ENCODE measurements around the gene GPR35. TPM values are rescaled to one million over a fixed set of nuclear protein-coding genes. Genes with fewer than 3 reads are reported as not detected.

The GPR35 gene
- polyA plus RNA-seq, 3 donors = 1.2 TPM

DNA sequence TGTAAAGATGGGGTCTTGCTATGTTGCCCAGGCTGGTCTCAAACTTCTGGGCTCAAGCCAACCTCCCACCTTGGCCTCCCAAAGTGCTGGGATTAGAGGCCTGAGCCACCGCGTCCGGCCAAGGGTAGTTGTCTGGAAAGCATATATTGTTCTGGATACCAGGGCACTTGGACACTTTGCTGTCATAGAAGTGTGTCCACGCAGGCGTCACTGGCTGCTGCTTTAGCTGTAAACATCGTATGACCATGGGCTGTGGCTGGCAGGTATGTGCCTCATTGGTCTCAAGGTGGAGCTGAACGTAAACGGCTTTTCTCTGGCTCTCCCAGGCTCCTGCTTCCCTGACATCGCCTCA is 3.2 kb upstream of the GPR35 start:
- no peak for DNase-seq (ENCODE audit: low read depth in 3 of 3, low spot score in 2 of 3)

GRCh38 chr2:240622531-240623235 is 2.6 kb upstream of the GPR35 start:
- no peak for DNase-seq (ENCODE audit: low read depth in 3 of 3, low spot score in 2 of 3)

DNA sequence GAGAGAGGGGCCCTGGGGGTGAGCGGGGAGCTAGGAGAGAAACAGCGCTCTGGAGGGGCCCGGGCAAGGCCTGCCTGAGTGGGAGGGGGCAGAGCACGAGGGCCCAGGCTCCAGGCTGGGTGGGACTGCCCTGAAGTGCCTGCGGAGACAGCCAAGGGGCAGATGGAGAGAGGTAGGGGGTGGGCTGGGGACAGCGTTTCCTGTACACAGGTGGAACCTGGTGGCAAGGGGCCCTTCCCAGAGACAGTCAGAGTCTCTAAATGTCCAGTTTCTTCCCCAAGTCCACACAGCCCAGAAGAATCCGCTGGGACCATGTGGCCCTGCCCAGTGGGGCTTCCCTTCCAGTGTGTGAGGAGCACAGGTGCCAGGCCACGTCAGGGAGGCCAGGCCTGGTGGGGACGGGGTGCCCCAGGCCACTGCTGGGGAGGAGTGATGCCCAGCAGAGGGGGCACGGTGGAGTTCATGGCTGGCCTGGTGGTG is 1.7 kb upstream of the GPR35 start:
- DNase-seq (ENCODE audit: low read depth in 3 of 3, low spot score in 2 of 3) = no peak

- DNase-seq (ENCODE audit: low read depth in 3 of 3, low spot score in 2 of 3) = no peak
Observed at GRCh38 chr2:240624011-240624949, 1.0 kb upstream of the GPR35 start.

DNA sequence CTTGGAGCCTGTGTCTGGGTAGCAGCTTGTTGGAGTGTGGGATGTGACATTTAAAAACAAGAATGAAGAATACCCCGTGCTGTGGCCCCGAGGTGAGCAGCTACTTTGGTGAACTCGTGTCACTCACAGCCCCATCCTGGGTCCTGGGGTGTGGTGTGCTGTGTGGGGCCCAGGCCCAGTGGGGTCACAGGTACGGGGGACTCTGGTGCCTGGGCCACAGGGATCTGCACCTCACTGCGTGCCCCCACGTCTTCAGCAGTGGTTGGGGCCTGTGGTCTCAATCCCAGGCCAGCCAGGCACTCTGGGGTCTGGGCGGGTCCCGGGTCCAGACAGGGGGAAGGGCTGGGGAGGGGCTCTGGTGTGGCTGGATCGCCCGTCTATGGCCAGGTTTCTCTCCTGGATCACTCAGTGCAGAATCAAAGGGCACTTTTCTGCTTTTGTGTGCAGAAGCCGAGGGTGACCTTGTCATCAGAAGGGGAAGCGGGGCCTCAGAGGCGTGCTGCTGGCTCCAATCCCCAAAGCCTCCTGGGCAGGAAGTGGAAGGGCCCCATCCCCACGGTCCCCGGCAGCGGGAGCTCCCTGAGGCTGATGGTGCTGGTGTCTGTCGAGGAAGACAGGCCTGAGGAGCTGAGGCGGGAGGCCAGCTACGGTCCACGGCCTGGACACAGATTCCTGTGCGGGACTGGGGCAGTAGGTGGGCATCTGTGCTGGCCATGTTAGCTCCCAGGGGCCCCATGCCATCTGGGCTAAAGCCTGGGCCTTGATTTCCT is 1.4 kb downstream of the GPR35 start:
- no peak for DNase-seq (ENCODE audit: low read depth in 3 of 3, low spot score in 2 of 3)

DNA sequence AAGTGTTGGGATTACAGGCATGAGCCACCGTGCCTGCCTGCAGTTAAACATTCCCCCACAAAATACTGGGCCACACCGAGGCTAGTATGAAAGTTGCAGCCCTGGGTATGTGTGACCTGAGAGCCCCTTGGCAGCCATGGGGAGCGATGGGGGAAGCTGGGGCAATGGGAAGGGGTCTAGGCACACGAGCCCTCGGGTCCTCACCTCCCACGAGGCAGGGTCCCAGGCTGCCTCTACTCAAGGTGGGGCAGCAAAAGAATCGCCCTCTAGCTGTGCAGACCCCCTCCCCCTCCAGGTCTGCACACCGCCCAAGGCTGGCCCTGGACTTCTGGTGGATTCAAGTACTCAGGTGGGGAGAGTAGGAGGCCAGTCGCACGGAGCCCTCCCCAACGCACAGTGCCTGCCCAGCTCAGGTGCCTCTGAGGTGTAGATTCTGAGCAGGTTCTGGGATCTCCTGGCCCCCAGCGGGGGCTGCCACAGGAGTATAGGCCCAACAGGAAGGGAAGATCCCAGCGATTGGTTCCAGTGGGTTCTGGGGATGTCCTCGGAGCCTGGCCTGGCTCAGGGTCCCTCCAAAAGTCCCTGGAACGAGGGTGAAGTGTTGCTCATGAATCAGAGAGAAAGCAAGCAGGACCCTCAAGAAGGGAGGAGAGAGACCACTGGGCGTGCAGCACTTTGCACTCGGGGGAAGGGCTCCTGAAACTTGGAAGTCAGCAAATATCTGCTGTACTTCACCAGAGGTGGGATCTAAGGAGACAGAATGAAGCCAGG is 2.6 kb downstream of the GPR35 start:
- DNase-seq (ENCODE audit: low read depth in 3 of 3, low spot score in 2 of 3) = no peak

DNA sequence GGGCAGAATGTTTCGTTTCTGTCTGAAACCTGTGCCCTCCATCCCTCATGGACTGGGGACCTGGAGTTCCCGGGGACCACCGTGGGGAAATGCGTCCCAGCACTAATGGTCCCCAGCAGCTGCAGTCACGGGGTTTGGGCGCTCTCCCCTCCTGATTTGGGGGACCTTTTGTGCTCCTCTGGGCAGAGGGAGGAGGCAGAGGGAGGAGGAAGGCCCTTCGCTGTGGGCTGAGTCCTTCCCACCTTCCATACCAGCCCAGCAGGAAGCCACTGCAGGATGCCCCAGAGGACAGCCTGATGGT is 3.2 kb downstream of the GPR35 start:
- no peak for DNase-seq (ENCODE audit: low read depth in 3 of 3, low spot score in 2 of 3)

DNA sequence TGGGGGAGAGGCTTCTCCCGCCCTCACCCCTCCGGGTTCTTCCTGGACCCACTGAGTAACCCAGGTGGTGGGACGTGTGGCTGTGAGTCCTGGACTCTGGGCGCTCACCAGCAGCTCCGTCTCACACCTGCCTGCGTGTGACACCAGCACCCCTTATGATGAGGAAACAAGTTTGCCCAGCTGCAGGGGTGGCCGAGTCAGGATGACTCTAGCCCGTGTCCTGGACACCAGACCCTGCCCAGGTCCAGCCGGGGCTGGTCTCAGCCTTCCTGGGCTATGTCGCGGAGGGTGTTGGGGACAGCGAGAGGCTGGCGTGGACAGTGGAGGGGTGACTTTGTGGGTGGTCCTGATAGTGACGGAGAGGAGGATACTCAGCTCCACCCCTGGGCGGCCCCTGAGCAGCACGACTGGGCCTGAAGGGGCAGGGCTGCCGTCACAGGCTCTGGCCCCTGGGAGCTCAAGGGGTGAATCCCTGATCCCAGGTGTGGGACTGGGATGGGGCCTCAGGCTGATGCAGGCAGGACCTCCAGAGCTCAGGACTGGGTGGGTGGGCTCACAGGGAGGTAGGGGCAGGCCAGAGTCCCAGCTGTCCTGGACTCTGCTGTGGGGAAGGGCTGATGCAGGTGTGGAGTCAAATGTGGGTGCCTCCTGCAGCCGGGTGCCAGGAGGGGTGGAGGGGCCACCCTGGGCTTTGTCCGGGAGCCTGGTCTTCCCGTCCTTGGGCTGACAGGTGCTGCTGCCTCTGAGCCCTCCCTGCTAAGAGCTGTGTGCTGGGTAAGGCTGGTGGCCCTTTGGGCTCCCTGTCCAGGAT is 3.7 kb downstream of the GPR35 start:
- DNase-seq (ENCODE audit: low read depth in 3 of 3, low spot score in 2 of 3) = no peak

GRCh38 chr2:240629619-240629967 is 4.3 kb downstream of the GPR35 start:
- DNase-seq (ENCODE audit: low read depth in 3 of 3, low spot score in 2 of 3) = no peak

DNA sequence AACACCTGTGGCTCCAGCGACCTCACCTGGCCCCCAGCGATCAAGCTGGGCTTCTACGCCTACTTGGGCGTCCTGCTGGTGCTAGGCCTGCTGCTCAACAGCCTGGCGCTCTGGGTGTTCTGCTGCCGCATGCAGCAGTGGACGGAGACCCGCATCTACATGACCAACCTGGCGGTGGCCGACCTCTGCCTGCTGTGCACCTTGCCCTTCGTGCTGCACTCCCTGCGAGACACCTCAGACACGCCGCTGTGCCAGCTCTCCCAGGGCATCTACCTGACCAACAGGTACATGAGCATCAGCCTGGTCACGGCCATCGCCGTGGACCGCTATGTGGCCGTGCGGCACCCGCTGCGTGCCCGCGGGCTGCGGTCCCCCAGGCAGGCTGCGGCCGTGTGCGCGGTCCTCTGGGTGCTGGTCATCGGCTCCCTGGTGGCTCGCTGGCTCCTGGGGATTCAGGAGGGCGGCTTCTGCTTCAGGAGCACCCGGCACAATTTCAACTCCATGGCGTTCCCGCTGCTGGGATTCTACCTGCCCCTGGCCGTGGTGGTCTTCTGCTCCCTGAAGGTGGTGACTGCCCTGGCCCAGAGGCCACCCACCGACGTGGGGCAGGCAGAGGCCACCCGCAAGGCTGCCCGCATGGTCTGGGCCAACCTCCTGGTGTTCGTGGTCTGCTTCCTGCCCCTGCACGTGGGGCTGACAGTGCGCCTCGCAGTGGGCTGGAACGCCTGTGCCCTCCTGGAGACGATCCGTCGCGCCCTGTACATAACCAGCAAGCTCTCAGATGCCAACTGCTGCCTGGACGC is 4.9 kb downstream of the GPR35 start:
- DNase-seq (ENCODE audit: low read depth in 3 of 3, low spot score in 2 of 3) = no peak

DNA sequence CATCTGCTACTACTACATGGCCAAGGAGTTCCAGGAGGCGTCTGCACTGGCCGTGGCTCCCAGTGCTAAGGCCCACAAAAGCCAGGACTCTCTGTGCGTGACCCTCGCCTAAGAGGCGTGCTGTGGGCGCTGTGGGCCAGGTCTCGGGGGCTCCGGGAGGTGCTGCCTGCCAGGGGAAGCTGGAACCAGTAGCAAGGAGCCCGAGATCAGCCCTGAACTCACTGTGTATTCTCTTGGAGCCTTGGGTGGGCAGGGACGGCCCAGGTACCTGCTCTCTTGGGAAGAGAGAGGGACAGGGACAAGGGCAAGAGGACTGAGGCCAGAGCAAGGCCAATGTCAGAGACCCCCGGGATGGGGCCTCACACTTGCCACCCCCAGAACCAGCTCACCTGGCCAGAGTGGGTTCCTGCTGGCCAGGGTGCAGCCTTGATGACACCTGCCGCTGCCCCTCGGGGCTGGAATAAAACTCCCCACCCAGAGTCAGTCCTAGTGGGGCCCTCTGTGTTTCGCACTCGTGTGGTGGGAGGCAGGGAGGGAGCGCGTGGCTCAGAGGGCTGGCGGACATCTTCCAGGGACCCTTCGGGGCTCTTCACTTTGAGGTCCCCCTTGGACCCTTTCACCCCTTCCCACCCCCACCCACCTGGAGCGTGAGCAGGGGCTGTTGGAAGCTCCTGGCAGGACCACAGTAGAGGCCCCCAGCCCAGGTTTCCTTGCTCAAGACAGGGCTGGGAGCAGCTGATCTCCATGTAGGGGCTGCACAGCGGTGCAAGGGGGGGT is 5.7 kb downstream of the GPR35 start:
- DNase-seq (ENCODE audit: low read depth in 3 of 3, low spot score in 2 of 3) = no peak

- no peak for DNase-seq (ENCODE audit: low read depth in 3 of 3, low spot score in 2 of 3)
Observed at GRCh38 chr2:240631548-240632305, 6.4 kb downstream of the GPR35 start.

DNA sequence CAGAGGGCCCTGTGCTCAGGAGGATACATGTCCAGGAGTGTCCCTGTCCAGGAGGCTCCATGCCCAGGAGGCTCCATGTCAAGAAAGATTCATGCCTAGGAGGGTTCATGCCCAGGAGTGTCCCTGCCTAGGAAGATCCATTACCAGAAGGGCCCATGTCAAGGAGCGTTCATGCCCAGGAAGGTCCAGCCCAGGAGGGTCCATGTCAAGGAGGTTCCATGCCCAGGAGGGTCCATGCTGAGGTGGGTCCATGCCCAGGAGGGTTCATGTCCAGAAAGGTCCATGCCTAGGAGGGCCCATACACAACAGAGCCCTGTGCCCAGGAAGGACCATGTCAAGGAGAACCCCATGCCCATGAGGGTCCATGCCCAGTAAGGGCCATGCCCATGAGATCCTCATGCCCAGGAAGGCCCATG is 7.0 kb downstream of the GPR35 start:
- no peak for DNase-seq (ENCODE audit: low read depth in 3 of 3, low spot score in 2 of 3)

DNA sequence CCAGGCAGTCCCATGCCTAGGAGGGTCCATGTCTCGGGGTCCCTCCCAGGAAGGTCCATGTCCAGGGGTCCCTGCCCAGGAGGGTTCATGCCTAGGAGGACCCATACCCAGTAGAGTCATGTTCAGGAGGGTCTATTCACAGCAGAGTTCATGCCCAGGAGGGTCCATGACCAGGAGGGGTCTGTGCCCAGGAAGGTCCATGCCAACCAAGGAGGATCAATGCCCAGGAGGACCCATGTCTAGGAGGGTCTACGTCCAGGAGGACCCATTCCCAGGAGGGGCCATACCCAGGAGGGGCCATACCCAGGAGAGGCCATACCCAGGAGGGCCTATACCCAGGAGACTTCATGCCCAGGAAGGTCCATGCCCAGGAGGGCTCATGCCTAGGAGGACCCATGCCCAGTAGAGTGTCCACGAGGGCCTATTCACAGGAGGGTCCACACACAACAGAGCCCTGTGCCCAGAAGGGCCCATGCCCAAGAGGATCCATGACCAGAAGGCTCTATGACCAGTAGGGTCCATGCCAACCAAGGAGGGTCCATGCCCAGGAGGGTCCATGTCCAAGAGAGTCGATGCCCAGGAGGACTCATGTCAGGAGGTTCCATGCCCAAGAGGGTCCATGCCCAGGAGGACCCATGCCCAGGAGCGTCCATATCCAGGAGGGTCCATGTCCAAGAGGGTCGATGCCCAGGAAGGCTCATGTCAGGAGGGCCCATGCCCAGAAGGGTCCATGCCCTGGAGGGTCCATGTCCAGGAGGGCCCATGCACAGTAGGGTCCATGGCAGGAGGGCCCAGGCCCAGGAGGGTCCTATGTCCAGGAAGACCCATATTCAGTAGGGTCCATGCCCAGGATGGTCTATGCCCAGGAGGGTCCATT is 10.1 kb downstream of the GPR35 start:
- no peak for DNase-seq (ENCODE audit: low read depth in 3 of 3, low spot score in 2 of 3)

DNA sequence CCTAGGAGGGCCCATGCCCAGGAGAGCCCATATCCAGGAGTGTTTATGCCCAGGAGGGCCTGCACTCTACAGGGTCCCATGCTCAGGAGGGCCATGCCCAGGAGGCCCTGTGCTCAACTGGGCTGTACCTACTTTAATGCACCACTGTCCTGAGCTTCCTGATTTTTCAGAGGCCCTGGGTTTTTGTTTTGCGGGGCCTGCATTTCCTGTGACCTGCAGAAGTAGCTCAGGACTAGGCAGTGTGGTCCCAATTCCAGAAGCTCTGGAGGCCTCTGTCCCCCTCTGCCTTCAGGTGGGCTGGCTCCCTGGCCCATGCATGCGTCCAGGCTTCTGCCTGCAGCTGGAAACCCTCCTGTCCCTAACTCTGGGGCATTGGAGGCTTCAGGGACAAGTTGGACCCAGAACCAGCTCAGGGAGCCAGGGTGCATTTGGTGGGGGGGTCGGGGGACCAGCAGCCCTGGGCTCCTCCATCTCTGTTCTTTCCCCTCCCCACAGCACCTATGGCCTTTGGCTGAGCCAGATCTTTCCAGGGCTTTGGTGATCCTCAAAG is 10.8 kb downstream of the GPR35 start:
- DNase-seq (ENCODE audit: low read depth in 3 of 3, low spot score in 2 of 3) = no peak

- no peak for DNase-seq (ENCODE audit: low read depth in 3 of 3, low spot score in 2 of 3)
Observed at GRCh38 chr2:240636563-240637115, 11.4 kb downstream of the GPR35 start.

Measured in right renal cortex interstitium (tissue), 3 donors.